Mucosa of descending colon (tissue), 3 donors: ENCODE data around the gene MAPK8IP3. TPM values are rescaled to one million over a fixed set of nuclear protein-coding genes. Genes with fewer than 3 reads are reported as not detected.

Experiments used
- ATAC-seq: fragments of 200-7000 bp; cut with Tn5 transposase; one replicate; pipeline ENCODE4 v1.9.1; 2020; ENCODE audit warnings: mild to moderate bottlenecking, moderate library complexity
- DNase-seq, 3 donors: peaks; one replicate each; pipeline ENCODE4 v3.0.0-alpha.2; 2020
- H3K36me3 ChIP-seq: fragments of 200-600 bp; one replicate; pipeline ENCODE4 v1.8.0; 2021; ENCODE audit warnings: low read depth, mild to moderate bottlenecking
- H3K4me1 ChIP-seq: fragments of 200-600 bp; one replicate; pipeline ENCODE4 v1.8.0; 2021; ENCODE audit warnings: low read depth, mild to moderate bottlenecking
- H3K4me3 ChIP-seq: fragments of 200-600 bp; one replicate; pipeline ENCODE4 v1.8.0; 2021; ENCODE audit warnings: mild to moderate bottlenecking
- H3K9me3 ChIP-seq: fragments of 200-600 bp; one replicate; pipeline ENCODE4 v1.8.0; 2021; ENCODE audit warnings: mild to moderate bottlenecking
- CTCF ChIP-seq: fragments of 200-600 bp; IDR thresholded peaks from one replicate; pipeline ENCODE4 v1.8.0; 2022; ENCODE audit warnings: antibody characterized with exemption, mild to moderate bottlenecking
- intact Hi-C, 2 donors: fragments of 100-400 bp; cut with DNase I in 1 of 2; cut with micrococcal nuclease in 1 of 2; formaldehyde crosslinking; loops; one replicate each; pipeline versions ENCODE4 v1.11.0 to v1.11.1; 2022; cut with DNase I, micrococcal nuclease
- total RNA-seq, 3 donors: library from RNA; stranded (reverse); fragmentation: NEBNext Ultra II Directional in 2 of 3; extraction: Animal tissue kit (Norgen Biotek cat#: 25700) in 2 of 3; gene quantifications; one replicate each; pipeline versions ENCODE4 v1.2.1 to v1.2.4, GENCODE V29; 2021 to 2023
- donor health status: DM: no; HTN: no; CAD: no; lungs with moderate emphysema.
- donor health status: DM: no; HTN: no; CAD: no.
- donor health status: DM: no; HTN: yes; CAD: no.

Gene MAPK8IP3
- total RNA-seq, 3 donors from 2014 or later = 76.2 to 82.5 (median 79.4) TPM

GRCh38 chr16:1689853-1690252 lies 16.1 kb upstream of the MAPK8IP3 start:
- TF ChIP-seq CTCF = no peak
- ATAC-seq (no peak), DNase-seq (no peak)
- no peaks in the 10 kb centered on the region for H3K9me3 ChIP-seq
- no peaks in the 10 kb centered on the region for H3K4me1 ChIP-seq
- no peak overlapping the region for H3K4me3 ChIP-seq
- intact Hi-C loops = no loop called here
- no peaks in the 10 kb centered on the region for H3K36me3 ChIP-seq

- Histone ChIP-seq H3K4me1 (no peaks in the 10 kb centered on the region), H3K9me3 (no peaks in the 10 kb centered on the region), H3K36me3 (no peaks in the 10 kb centered on the region), H3K4me3 (no peak overlapping the region)
- DNase-seq = no peak
- no peak for TF ChIP-seq CTCF
- intact Hi-C loops = no loop called here
- ATAC-seq = no peak
Observed at GRCh38 chr16:1690810-1691209, 15.2 kb upstream of the MAPK8IP3 start.

- intact Hi-C loops = no loop called here
- no peak for TF ChIP-seq CTCF
- Histone ChIP-seq H3K36me3 (no peaks in the 10 kb centered on the region), H3K4me1 (no peaks in the 10 kb centered on the region), H3K9me3 (no peaks in the 10 kb centered on the region), H3K4me3 (no peak overlapping the region)
- DNase-seq (no peak), ATAC-seq (no peak)
Observed at GRCh38 chr16:1691276-1691675, 14.7 kb upstream of the MAPK8IP3 start.

DNA sequence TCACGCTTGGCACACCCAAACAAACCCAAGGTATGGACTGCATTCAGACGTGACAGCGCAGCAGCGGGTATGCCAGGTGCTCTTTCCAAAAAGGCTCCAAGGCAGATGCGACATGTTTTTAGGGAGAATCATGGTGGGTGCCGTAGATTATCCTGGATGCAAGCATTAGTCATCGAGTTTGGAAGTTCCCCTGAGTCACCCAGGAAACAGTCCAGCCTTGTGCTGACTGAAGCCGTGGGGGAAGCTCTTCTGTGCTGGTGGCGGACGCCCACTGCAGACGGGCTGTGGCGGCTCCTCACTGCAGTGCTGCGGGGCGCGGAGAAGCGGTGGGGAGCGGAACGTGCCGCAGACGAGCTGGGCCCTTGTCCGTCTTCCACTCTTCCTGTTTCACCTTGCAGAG lies 14.0 kb upstream of the MAPK8IP3 start:
- ATAC-seq = no peak
- intact Hi-C loops = no loop called here
- Histone ChIP-seq H3K4me3 (no peak overlapping the region), H3K4me1 (no peaks in the 10 kb centered on the region), H3K9me3 (no peaks in the 10 kb centered on the region), H3K36me3 (no peaks in the 10 kb centered on the region)
- DNase-seq = no peak
- TF ChIP-seq CTCF = no peak

GRCh38 chr16:1696863-1697262 lies 9.1 kb upstream of the MAPK8IP3 start:
- no peak overlapping the region for H3K4me3 ChIP-seq
- H3K36me3 ChIP-seq = no peaks in the 10 kb centered on the region
- no peaks in the 10 kb centered on the region for H3K9me3 ChIP-seq
- H3K4me1 ChIP-seq = no peaks in the 10 kb centered on the region
- no peak for ATAC-seq
- no peak for DNase-seq
- intact Hi-C loops = no loop called here
- no peak for TF ChIP-seq CTCF

- no peaks in the 10 kb centered on the region for H3K9me3 ChIP-seq
- intact Hi-C loops = no loop called here
- no peaks in the 10 kb centered on the region for H3K36me3 ChIP-seq
- no peak for TF ChIP-seq CTCF
- no peak overlapping the region for H3K4me3 ChIP-seq
- DNase-seq (no peak), ATAC-seq (no peak)
- H3K4me1 ChIP-seq = no peaks in the 10 kb centered on the region
Observed at GRCh38 chr16:1698680-1699079, 7.3 kb upstream of the MAPK8IP3 start.
